ENCODE data around the gene HFE. TPM values are rescaled to one million over a fixed set of nuclear protein-coding genes. Genes with fewer than 3 reads are reported as not detected.

Gene HFE
- polyA plus RNA-seq, 3 donors, result 13.5 to 16.1 (median 14.1) TPM

DNA sequence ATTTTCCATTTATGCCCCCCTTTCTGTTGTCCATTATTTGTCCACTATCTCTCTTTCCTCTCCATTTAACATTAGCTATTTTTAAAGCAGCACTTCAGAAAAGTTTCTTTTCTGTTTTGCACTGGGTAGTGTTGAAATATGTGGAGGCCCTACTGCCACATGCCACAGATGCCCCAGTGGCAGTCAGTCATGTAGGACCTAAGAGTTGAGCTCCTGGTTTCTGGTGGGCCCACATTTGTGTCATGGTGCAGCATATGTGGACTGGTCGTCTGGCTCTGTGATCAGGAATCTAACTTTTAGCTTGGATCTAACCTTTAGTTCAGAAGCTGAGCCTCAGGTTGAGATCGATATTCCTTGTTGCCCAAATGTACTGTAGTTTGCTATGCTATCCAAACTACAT, 54.8 kb downstream of the HFE start:
- TF ChIP-seq, protein P1, sequence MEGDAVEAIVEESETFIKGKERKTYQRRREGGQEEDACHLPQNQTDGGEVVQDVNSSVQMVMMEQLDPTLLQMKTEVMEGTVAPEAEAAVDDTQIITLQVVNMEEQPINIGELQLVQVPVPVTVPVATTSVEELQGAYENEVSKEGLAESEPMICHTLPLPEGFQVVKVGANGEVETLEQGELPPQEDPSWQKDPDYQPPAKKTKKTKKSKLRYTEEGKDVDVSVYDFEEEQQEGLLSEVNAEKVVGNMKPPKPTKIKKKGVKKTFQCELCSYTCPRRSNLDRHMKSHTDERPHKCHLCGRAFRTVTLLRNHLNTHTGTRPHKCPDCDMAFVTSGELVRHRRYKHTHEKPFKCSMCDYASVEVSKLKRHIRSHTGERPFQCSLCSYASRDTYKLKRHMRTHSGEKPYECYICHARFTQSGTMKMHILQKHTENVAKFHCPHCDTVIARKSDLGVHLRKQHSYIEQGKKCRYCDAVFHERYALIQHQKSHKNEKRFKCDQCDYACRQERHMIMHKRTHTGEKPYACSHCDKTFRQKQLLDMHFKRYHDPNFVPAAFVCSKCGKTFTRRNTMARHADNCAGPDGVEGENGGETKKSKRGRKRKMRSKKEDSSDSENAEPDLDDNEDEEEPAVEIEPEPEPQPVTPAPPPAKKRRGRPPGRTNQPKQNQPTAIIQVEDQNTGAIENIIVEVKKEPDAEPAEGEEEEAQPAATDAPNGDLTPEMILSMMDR (IDR thresholded peaks at IDR 0.05), result no peak
- Histone ChIP-seq H3K4me3 (replicated peaks in 1 of 3; ENCODE audit: low read depth in 2 of 3, low read length in 3 of 3) (no peak overlapping the region), H3K9me3 (replicated peaks in 1 of 2; ENCODE audit: control insufficient read depth in 1 of 2, insufficient read depth in 1 of 2, low read length in 2 of 2) (no peaks in the 10 kb centered on the region), H3K79me2 (ENCODE audit: insufficient read depth, low read length) (no peaks in the 10 kb centered on the region), H3K9ac (ENCODE audit: insufficient read depth, low read length, poor library complexity, severe bottlenecking) (no peak overlapping the region), H3K4me1 (ENCODE audit: control insufficient read depth in 1 of 2, insufficient read depth in 2 of 2, low read length in 2 of 2) (no peaks in the 10 kb centered on the region), H3K27me3 (ENCODE audit: control insufficient read depth in 2 of 2, insufficient read depth in 2 of 2, low read length in 2 of 2) (no peaks in the 10 kb centered on the region), H3K27ac (ENCODE audit: low read depth in 1 of 2, low read length in 2 of 2) (no peak overlapping the region), H2AFZ (ENCODE audit: insufficient read depth, low read depth, low read length, poor library complexity, severe bottlenecking) (no peak overlapping the region), H4K20me1 (ENCODE audit: insufficient read depth, low read length) (peaks cover 3% of the 10 kb centered on the region), H3K4me2 (replicated peaks; ENCODE audit: extremely low read depth, low read length, poor library complexity, severe bottlenecking) (no peak overlapping the region), H3K36me3 (replicated peaks in 1 of 2; ENCODE audit: control insufficient read depth in 1 of 2, insufficient read depth in 2 of 2, low read length in 2 of 2) (peaks cover 6 to 28% of the 10 kb centered on the region in 2 donors)
- intact Hi-C loops (cut with micrococcal nuclease), result no loop called here
- 100% methylated on average over 2 of the region's 2 CpGs for WGBS (ENCODE audit: insufficient coverage)
- H3K27ac Mint-ChIP-seq, result no peak overlapping the region
- peaks cover 0 to 6% (median 0%) of the 10 kb centered on the region in 3 donors for H3K27me3 Mint-ChIP-seq (ENCODE audit: low read depth in 3 of 3)
- DNase-seq, result no peak
- H3K4me1 Mint-ChIP-seq, result peaks cover 8% of the 10 kb centered on the region
- H3K36me3 Mint-ChIP-seq, result peaks cover 15 to 16% of the 10 kb centered on the region in 2 donors
- H3K4me3 Mint-ChIP-seq, result no peak overlapping the region
- H3K9me3 Mint-ChIP-seq, result peaks cover 0 to 6% (median 0%) of the 10 kb centered on the region in 7 donors

Other genes starting within 250 kb of the HFE start
- gene SLC17A3, start 213.2 kb upstream of the HFE start, polyA plus RNA-seq, result not detected
- gene SLC17A2, start 156.7 kb upstream of the HFE start, polyA plus RNA-seq, result not detected
- gene TRIM38, start 124.6 kb upstream of the HFE start, polyA plus RNA-seq, result 10 to 100 TPM in 1 of 3 donors, 1 to 10 TPM in 2; 4.1 to 23.2 (median 8.0) TPM

Data from CD14-positive monocyte (primary cell).